ENCODE data around the gene PTPRU.

GRCh38 chr1:29325675-29326074 lies 89.4 kb downstream of the PTPRU start:
- TF ChIP-seq POLR2AphosphoS5 (IDR thresholded peaks at IDR 0.05; ENCODE audit: low read depth, low read length) (no peak), TAF1 (IDR thresholded peaks at IDR 0.05; ENCODE audit: borderline replicate concordance, insufficient read depth, low read length) (no peak), SIN3A (IDR thresholded peaks at IDR 0.05; ENCODE audit: borderline replicate concordance, insufficient read depth, low read length) (no peak), REST (IDR thresholded peaks at IDR 0.05; ENCODE audit: insufficient read depth in 1 of 2, low read depth in 2 of 2, low read length in 2 of 2) (no peak)
